ENCODE results near the gene ZNF438. TPM values are rescaled to one million over a fixed set of nuclear protein-coding genes. Genes with fewer than 3 reads are reported as not detected.
A peak's percentile ranks its signal among the peaks of the same experiment; 100 is the strongest.

ZNF438 gene
- total and polyA plus RNA-seq, 2 of the 4 experiments (the other 2 are of a cell fraction): 1.8 to 2.9 TPM

DNA sequence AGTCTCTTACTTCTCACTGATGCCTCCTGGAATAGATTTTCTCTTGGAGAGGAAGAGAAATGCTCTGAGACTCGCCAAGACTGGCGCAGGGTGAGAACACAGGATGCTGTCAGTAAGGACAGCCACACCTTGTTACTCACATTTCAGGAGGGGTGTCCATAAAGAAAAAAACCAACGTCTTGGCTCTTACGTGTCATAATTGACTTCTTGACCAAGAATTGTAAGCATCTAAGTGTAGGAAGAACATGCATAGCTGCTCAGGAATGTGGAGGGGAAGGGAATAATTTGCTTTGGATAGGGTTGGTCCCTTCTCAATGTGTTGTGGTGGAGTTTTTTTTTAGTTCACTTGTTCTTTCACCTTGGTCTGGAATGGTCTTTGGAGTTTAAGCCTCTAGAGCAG lies 43.8 kb upstream of the ZNF438 start:
- Histone ChIP-seq H4K91ac (ENCODE audit: insufficient read depth, low read depth, low read length) (peak overlapping the region; percentile 83), H3K4ac (ENCODE audit: low read depth, low read length) (peak overlapping the region; percentile 87; the same call in 1 of the 2 replicates), H3K56ac (ENCODE audit: extremely low read depth, insufficient read depth, low read length) (peak overlapping the region; percentile 65; the same call in 1 of the 2 replicates), H3K27ac (ENCODE audit: insufficient read depth, low read length) (peak overlapping the region; percentile 2; the same call in 1 of the 2 replicates), H3K18ac (ENCODE audit: low read depth, low read length) (peak overlapping the region; percentile 42; the same call in 1 of the 2 replicates), H2AK5ac (ENCODE audit: low read depth, low read length) (peak overlapping the region; percentile 85), H2BK20ac (ENCODE audit: low read depth, low read length) (peak overlapping the region; percentile 95), H3K9me3 (ENCODE audit: control insufficient read depth, insufficient read depth, low read length) (no peaks in the 10 kb centered on the region), H3K14ac (replicated peaks; ENCODE audit: low read depth, low read length) (0 out of 2 replicates have a peak overlapping the region, but pooled peaks have one; percentile 67), H3K4me2 (ENCODE audit: low read depth, low read length) (peak overlapping the region; percentile 0; the same call in 1 of the 2 replicates), H2BK15ac (ENCODE audit: low read depth, low read length) (peak overlapping the region; percentile 91; the same call in 2 of the 3 replicates), H3K23ac (ENCODE audit: low read depth, low read length) (peak overlapping the region; percentile 22; the same call in 1 of the 2 replicates), H3K27me3 (ENCODE audit: control insufficient read depth, insufficient read depth, low read length) (no peaks in the 10 kb centered on the region), H3K79me1 (ENCODE audit: low read depth in 1 of 2, low read length in 2 of 2) (no peaks in the 10 kb centered on the region), H4K5ac (ENCODE audit: low read depth, low read length) (peak overlapping the region; percentile 86; the same call in 1 of the 2 replicates), H4K8ac (ENCODE audit: low read depth in 2 of 2, low read length in 2 of 2) (peak overlapping the region; percentile 68 to 78), H3K4me1 (ENCODE audit: control insufficient read depth, insufficient read depth, low read length) (peaks cover 15% of the 10 kb centered on the region), H2AFZ (replicated peaks; ENCODE audit: low read length, poor library complexity) (peak overlapping the region; percentile 69), H3K9me1 (ENCODE audit: insufficient read depth, low read length) (peaks cover 6% of the 10 kb centered on the region), H3K9ac (ENCODE audit: low read depth, low read length) (no peak overlapping the region), H2BK5ac (ENCODE audit: low read depth, low read length, poor library complexity, severe bottlenecking) (peak overlapping the region; percentile 79), H2BK120ac (ENCODE audit: low read depth, low read length) (peak overlapping the region; percentile 72), H2AK9ac (replicated peaks; ENCODE audit: low read depth, low read length, poor library complexity) (peak overlapping the region; percentile 90), H4K20me1 (ENCODE audit: insufficient read depth, low read length) (no peaks in the 10 kb centered on the region), H3K4me3 (ENCODE audit: insufficient read depth, low read depth, low read length) (no peak overlapping the region), H3K36me3 (ENCODE audit: control insufficient read depth, insufficient read depth, low read length) (no peaks in the 10 kb centered on the region)
- CTCF ChIA-PET: no interaction called here
- 0% methylated on average over 2 of the region's 4 CpGs; no CpG with 5 or more reads in 1 of the 2 experiments for WGBS, 2 experiments (ENCODE audit: extremely low coverage in 2 of 2, insufficient read length in 1 of 2)
- BruUV-seq (replicated peaks): no TSS peak
- peak; percentile 96 for DNase-seq
- intact Hi-C loops (cut with micrococcal nuclease) (no loop called here), dilution Hi-C loops (cut with HindIII; ENCODE audit: low sequenced_read_pairs, unreplicated experiment) (no loop called here), in situ Hi-C loops (cut with MboI; ENCODE audit: low sequenced_read_pairs) (no loop called here)
- POLR2A ChIA-PET (ENCODE audit: unreplicated experiment): interaction anchor here (0.7 kb wide), 1 partner anchor 383 kb away, joined by 5 read pairs; no protein-coding TSS in a partner anchor
- ATAC-seq (ENCODE audit: low read depth): peak; percentile 91
- TF ChIP-seq RFX5 (IDR thresholded peaks at IDR 0.05; ENCODE audit: low read depth, low read length) (no peak), MAZ (IDR thresholded peaks at IDR 0.05; ENCODE audit: borderline replicate concordance, low read depth, low read length) (0 out of 2 replicates have a peak, but pooled peaks have one; percentile 17), NFE2L2 (IDR thresholded peaks at IDR 0.05; ENCODE audit: low read depth, low read length) (no peak), MAFK (IDR thresholded peaks at IDR 0.05; ENCODE audit: low read depth, low read length) (no peak), CTCF (conservative IDR thresholded peaks at IDR 0.05; ENCODE audit: low read depth, low read length) (no peak), RCOR1 (IDR thresholded peaks at IDR 0.05; ENCODE audit: insufficient replicate concordance, low read length) (peak; percentile 60), BHLHE40 (IDR thresholded peaks at IDR 0.05; ENCODE audit: low read depth, low read length) (peak; percentile 66; the same call in 1 of the 2 replicates), POLR2A (IDR thresholded peaks at IDR 0.05; ENCODE audit: low read depth, low read length) (no peak; the same call in 1 of the 2 replicates), FOS (IDR thresholded peaks at IDR 0.05; ENCODE audit: low read depth, low read length) (peak; percentile 47; the same call in 1 of the 2 replicates), SMC3 (IDR thresholded peaks at IDR 0.05; ENCODE audit: low read depth, low read length) (peak; percentile 9; the same call in 1 of the 2 replicates), CEBPB (IDR thresholded peaks at IDR 0.05; ENCODE audit: low read depth, low read length) (0 out of 2 replicates have a peak, but pooled peaks have one; percentile 4), RAD21 (IDR thresholded peaks at IDR 0.05; ENCODE audit: low read length) (peak; percentile 3; the same call in 1 of the 2 replicates), CHD1 (IDR thresholded peaks at IDR 0.05; ENCODE audit: low read depth, low read length) (no peak)
- TF ChIP-seq, protein P1, sequence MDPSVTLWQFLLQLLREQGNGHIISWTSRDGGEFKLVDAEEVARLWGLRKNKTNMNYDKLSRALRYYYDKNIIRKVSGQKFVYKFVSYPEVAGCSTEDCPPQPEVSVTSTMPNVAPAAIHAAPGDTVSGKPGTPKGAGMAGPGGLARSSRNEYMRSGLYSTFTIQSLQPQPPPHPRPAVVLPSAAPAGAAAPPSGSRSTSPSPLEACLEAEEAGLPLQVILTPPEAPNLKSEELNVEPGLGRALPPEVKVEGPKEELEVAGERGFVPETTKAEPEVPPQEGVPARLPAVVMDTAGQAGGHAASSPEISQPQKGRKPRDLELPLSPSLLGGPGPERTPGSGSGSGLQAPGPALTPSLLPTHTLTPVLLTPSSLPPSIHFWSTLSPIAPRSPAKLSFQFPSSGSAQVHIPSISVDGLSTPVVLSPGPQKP (IDR thresholded peaks at IDR 0.05; ENCODE audit: borderline replicate concordance, low read depth, low read length): no peak
- TF ChIP-seq, protein P2, sequence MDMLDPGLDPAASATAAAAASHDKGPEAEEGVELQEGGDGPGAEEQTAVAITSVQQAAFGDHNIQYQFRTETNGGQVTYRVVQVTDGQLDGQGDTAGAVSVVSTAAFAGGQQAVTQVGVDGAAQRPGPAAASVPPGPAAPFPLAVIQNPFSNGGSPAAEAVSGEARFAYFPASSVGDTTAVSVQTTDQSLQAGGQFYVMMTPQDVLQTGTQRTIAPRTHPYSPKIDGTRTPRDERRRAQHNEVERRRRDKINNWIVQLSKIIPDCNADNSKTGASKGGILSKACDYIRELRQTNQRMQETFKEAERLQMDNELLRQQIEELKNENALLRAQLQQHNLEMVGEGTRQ (IDR thresholded peaks at IDR 0.05; ENCODE audit: low read depth, low read length): no peak
